Activated T-cell treated with anti-CD3 and anti-CD28 coated beads, Interleukin-2, amount 50 U/mL, for 1 hour (primary cell): ENCODE data around the gene TSPAN32.

Experiments used
- DNase-seq: peaks from one replicate; pipeline ENCODE4 v3.0.0-alpha.2; 2020

The TSPAN32 gene

GRCh38 chr11:2290351-2290841 is 11.4 kb upstream of the TSPAN32 start:
- DNase-seq: no peak

GRCh38 chr11:2293531-2293971 is 8.3 kb upstream of the TSPAN32 start:
- DNase-seq: no peak

GRCh38 chr11:2293984-2294925 is 7.6 kb upstream of the TSPAN32 start:
- DNase-seq: no peak

- no peak for DNase-seq
These were observed 6.9 kb upstream of the TSPAN32 start for GRCh38 chr11:2294926-2295290.

- DNase-seq: no peak
These were observed 5.6 kb upstream of the TSPAN32 start for GRCh38 chr11:2295971-2296912.

- no peak for DNase-seq
These were observed 4.7 kb upstream of the TSPAN32 start for GRCh38 chr11:2296913-2297622.

- no peak for DNase-seq
These were observed 4.2 kb upstream of the TSPAN32 start for GRCh38 chr11:2297623-2298030.

- DNase-seq: no peak
These were observed 3.5 kb upstream of the TSPAN32 start for GRCh38 chr11:2298131-2298794.

- DNase-seq: no peak
These were observed 2.7 kb upstream of the TSPAN32 start for GRCh38 chr11:2298795-2299761.

- no peak for DNase-seq
These were observed 2.0 kb upstream of the TSPAN32 start for GRCh38 chr11:2299773-2300172.

GRCh38 chr11:2300290-2300935 is 1.4 kb upstream of the TSPAN32 start:
- DNase-seq: no peak

- DNase-seq: no peak
These were observed 730 bp upstream of the TSPAN32 start for GRCh38 chr11:2300936-2301630.

- no peak for DNase-seq
These were observed 588 bp downstream of the TSPAN32 start for GRCh38 chr11:2302306-2302895.

- no peak for DNase-seq
These were observed 1.2 kb downstream of the TSPAN32 start for GRCh38 chr11:2302896-2303626.

GRCh38 chr11:2303627-2304505 is 2.1 kb downstream of the TSPAN32 start:
- DNase-seq: no peak

- DNase-seq: no peak
These were observed 2.8 kb downstream of the TSPAN32 start for GRCh38 chr11:2304506-2305139.
